ENCODE measurements around the gene TCAF1.

TCAF1 gene

GRCh38 chr7:143901668-143902331 is at the start of gene TCAF1:
TCAF1 (minus strand) TSS chr7:143902176; CDS start chr7:143876608, 25,568 bp downstream.
- peak; percentile 96 for DNase-seq

- DNase-seq, result no peak
Observed at GRCh38 chr7:143948733-143949132, 46.8 kb upstream of the TCAF1 start.

GRCh38 chr7:143947111-143947510 is 45.1 kb upstream of the TCAF1 start:
- no peak for DNase-seq

- no peak for DNase-seq
Observed at GRCh38 chr7:143945423-143945822, 43.4 kb upstream of the TCAF1 start.

GRCh38 chr7:143938379-143939243 is 36.6 kb upstream of the TCAF1 start:
- DNase-seq, result no peak

GRCh38 chr7:143936087-143937009 is 34.4 kb upstream of the TCAF1 start:
- DNase-seq, result no peak

- DNase-seq, result no peak
Observed at GRCh38 chr7:143934526-143935325, 32.8 kb upstream of the TCAF1 start, which contains the start of gene OR2F2. OR2F2 (plus strand) TSS chr7:143935233; CDS start chr7:143935233, 0 bp downstream.

- no peak for DNase-seq
Observed at GRCh38 chr7:143931739-143932138, 29.8 kb upstream of the TCAF1 start.

- no peak for DNase-seq
Observed at GRCh38 chr7:143929224-143929920, 27.4 kb upstream of the TCAF1 start.

- no peak for DNase-seq
Observed at GRCh38 chr7:143924851-143925250, 22.9 kb upstream of the TCAF1 start.

GRCh38 chr7:143914938-143915652 is 13.1 kb upstream of the TCAF1 start:
- DNase-seq, result no peak

GRCh38 chr7:143913945-143914615 is 12.1 kb upstream of the TCAF1 start:
- DNase-seq, result no peak

- DNase-seq, result no peak
Observed at GRCh38 chr7:143910473-143911248, 8.7 kb upstream of the TCAF1 start.

- DNase-seq, result no peak
Observed at GRCh38 chr7:143909863-143910262, 7.9 kb upstream of the TCAF1 start.

- no peak for DNase-seq
Observed at GRCh38 chr7:143908120-143908519, 6.1 kb upstream of the TCAF1 start.

GRCh38 chr7:143906895-143907294 is 4.9 kb upstream of the TCAF1 start:
- no peak for DNase-seq

- DNase-seq, result no peak
Observed at GRCh38 chr7:143906151-143906550, 4.2 kb upstream of the TCAF1 start.

GRCh38 chr7:143905509-143905908 is 3.5 kb upstream of the TCAF1 start:
- DNase-seq, result no peak

GRCh38 chr7:143902332-143902899 is 440 bp upstream of the TCAF1 start:
- no peak for DNase-seq
